ENCODE measurements around the gene OPN1SW. TPM values are rescaled to one million over a fixed set of nuclear protein-coding genes. Genes with fewer than 3 reads are reported as not detected.
A peak's percentile ranks its signal among the peaks of the same experiment; 100 is the strongest.

OPN1SW gene
- total and polyA plus RNA-seq, 9 of the 15 experiments (the other 6 are each of a cell fraction or from before 2014, with no cell fraction given) = 0.84 to 1.0 TPM; not detected in 7

DNA sequence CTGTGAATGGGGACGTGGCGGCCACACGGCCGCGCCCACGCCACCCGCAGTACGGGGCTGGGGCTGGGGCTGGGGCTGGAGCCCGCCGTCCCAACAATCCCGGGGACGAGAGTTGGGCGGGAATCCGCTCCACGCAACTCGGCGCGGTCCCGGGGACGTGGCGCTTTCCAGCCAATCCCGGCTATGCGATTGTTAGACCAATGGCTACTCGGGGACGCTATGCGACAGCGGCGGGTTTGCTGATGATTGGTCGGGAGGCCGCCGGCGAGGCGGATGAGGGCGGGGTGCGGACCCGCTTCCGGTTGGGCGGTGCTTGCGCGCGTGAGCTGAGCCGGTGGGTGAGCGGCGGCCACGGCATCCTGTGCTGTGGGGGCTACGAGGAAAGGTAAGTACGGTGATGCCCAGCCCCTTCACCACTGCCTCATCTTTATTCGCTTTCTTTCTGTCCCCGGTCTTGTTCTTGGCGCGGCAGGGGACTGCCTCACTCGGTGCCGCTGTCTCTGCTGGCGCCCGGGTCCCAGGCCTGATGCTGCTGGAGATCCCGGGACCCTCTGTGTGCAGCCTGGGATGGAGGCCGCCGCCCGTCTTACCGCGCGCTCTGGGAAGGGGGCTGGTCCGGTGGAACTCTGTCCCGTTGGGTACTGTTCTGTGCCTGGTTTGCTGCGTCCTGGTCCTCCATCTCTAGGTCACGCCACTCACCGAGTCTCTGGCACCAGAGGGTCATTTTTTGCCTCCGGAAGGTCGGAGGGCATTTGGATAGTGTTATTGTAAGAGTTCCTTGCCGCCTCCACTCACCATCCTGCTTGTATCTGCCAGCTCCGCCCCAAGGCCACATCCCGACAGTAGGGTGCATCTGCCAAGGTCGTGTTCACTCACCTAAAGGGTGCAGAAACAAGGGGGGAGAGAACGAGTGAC is 36.3 kb downstream of the OPN1SW start, which contains the start of gene CALU (continued):
- TF ChIP-seq JUND (IDR thresholded peaks at IDR 0.05; ENCODE audit: borderline replicate concordance, low read depth, low read length) (peak; percentile 26), JUND (tag; IDR thresholded peaks at IDR 0.05; ENCODE audit: borderline replicate concordance, low read depth, low read length) (peak; percentile 66; the same call in 1 of the 3 replicates), ZNF124 (CRISPR knock-in tag; IDR thresholded peaks at IDR 0.05) (no peak), MYNN (IDR thresholded peaks at IDR 0.05) (no peak), MYNN (CRISPR knock-in tag; IDR thresholded peaks at IDR 0.05) (no peak), CBX3 (IDR thresholded peaks at IDR 0.05; ENCODE audit: borderline replicate concordance in 1 of 2, low read length in 2 of 2) (peak in 1 of 2 experiments; percentile 84; a peak in 1 of 3 replicates), ZNF778 (CRISPR knock-in tag; IDR thresholded peaks at IDR 0.05) (no peak), NFE2 (IDR thresholded peaks at IDR 0.05; ENCODE audit: low read depth) (no peak), PCBP2 (IDR thresholded peaks at IDR 0.05; ENCODE audit: low read depth, low read length, poor library complexity, severe bottlenecking) (no peak), SMC3 (conservative IDR thresholded peaks at IDR 0.05; ENCODE audit: insufficient read depth, low read depth, low read length) (no peak), ATF7 (IDR thresholded peaks at IDR 0.05) (peak; percentile 93), ETS2 (tag; IDR thresholded peaks at IDR 0.05; ENCODE audit: borderline replicate concordance, poor library complexity, severe bottlenecking) (no peak), ZNF384 (IDR thresholded peaks at IDR 0.05; ENCODE audit: low read depth, low read length) (no peak), JUNB (CRISPR knock-in tag; conservative IDR thresholded peaks at IDR 0.05) (no peak), MAX (CRISPR knock-in tag; IDR thresholded peaks at IDR 0.05) (peak; percentile 94), BMI1 (IDR thresholded peaks at IDR 0.05; ENCODE audit: low read length) (no peak), SAFB (IDR thresholded peaks at IDR 0.05; ENCODE audit: borderline replicate concordance, low read depth, low read length) (peak; percentile 89), ZNF766 (CRISPR knock-in tag; conservative IDR thresholded peaks at IDR 0.05) (no peak), NCOA1 (IDR thresholded peaks at IDR 0.05; ENCODE audit: low read depth) (peak; percentile 19; the same call in 1 of the 2 replicates), ARID2 (IDR thresholded peaks at IDR 0.05) (peak; percentile 18; the same call in 1 of the 2 replicates), HNRNPL (IDR thresholded peaks at IDR 0.05; ENCODE audit: low read depth, low read length) (peak; percentile 76; the same call in 1 of the 2 replicates)
- TF ChIP-seq, protein P1, sequence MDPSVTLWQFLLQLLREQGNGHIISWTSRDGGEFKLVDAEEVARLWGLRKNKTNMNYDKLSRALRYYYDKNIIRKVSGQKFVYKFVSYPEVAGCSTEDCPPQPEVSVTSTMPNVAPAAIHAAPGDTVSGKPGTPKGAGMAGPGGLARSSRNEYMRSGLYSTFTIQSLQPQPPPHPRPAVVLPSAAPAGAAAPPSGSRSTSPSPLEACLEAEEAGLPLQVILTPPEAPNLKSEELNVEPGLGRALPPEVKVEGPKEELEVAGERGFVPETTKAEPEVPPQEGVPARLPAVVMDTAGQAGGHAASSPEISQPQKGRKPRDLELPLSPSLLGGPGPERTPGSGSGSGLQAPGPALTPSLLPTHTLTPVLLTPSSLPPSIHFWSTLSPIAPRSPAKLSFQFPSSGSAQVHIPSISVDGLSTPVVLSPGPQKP (CRISPR knock-in tag; IDR thresholded peaks at IDR 0.05) = no peak

Data from K562 (cell line).